Inferior parietal cortex (tissue), 1 donor: ENCODE measurements around the gene RPL15.
A peak's percentile ranks its signal among the peaks of the same experiment; 100 is the strongest.

Source experiments
- DNase-seq: peaks from one replicate; pipeline ENCODE4 v3.0.0-alpha.2; 2016; ENCODE audit errors: extremely low spot score

The RPL15 gene

GRCh38 chr3:23931597-23931996 lies 14.7 kb downstream of the RPL15 start:
- no peak for DNase-seq

- no peak for DNase-seq
Observed at GRCh38 chr3:23932571-23932970, 15.6 kb downstream of the RPL15 start.

GRCh38 chr3:23934253-23934652 lies 17.3 kb downstream of the RPL15 start:
- DNase-seq = no peak

GRCh38 chr3:23937296-23937695 lies 20.4 kb downstream of the RPL15 start:
- DNase-seq = no peak

- DNase-seq = no peak
Observed at GRCh38 chr3:23938688-23939087, 21.8 kb downstream of the RPL15 start.

- no peak for DNase-seq
Observed at GRCh38 chr3:23940775-23941174, 23.8 kb downstream of the RPL15 start.

- DNase-seq = no peak
Observed at GRCh38 chr3:23941440-23941839, 24.5 kb downstream of the RPL15 start.

GRCh38 chr3:23942546-23942945 lies 25.6 kb downstream of the RPL15 start:
- no peak for DNase-seq

- peak; percentile 36 for DNase-seq
Observed at GRCh38 chr3:23944007-23944783, 27.3 kb downstream of the RPL15 start.

GRCh38 chr3:23944861-23945662 lies 28.1 kb downstream of the RPL15 start, which contains the start of gene NR1D2:
Gene NR1D2, plus strand, starts transcription at chr3:23945286. Its CDS starts 293 bp downstream, at chr3:23945579.
- DNase-seq = peak; percentile 72

GRCh38 chr3:23945663-23945912 lies 28.7 kb downstream of the RPL15 start:
- no peak for DNase-seq

GRCh38 chr3:23945913-23946687 lies 29.2 kb downstream of the RPL15 start:
- DNase-seq = peak; percentile 94

GRCh38 chr3:23948761-23949160 lies 31.8 kb downstream of the RPL15 start:
- no peak for DNase-seq

- no peak for DNase-seq
Observed at GRCh38 chr3:23949784-23950183, 32.9 kb downstream of the RPL15 start.

- no peak for DNase-seq
Observed at GRCh38 chr3:23950293-23950692, 33.4 kb downstream of the RPL15 start.

GRCh38 chr3:23952646-23953045 lies 35.7 kb downstream of the RPL15 start:
- no peak for DNase-seq

- DNase-seq = no peak
Observed at GRCh38 chr3:23953523-23953922, 36.6 kb downstream of the RPL15 start.

GRCh38 chr3:23954144-23954543 lies 37.2 kb downstream of the RPL15 start:
- DNase-seq = no peak

GRCh38 chr3:23956701-23957100 lies 39.8 kb downstream of the RPL15 start:
- DNase-seq = no peak

GRCh38 chr3:23959135-23959900 lies 42.4 kb downstream of the RPL15 start:
- no peak for DNase-seq

GRCh38 chr3:23960649-23961048 lies 43.7 kb downstream of the RPL15 start:
- DNase-seq = no peak

- DNase-seq = no peak
Observed at GRCh38 chr3:23961066-23961465, 44.1 kb downstream of the RPL15 start.
